ENCODE results near the gene SNX12.

DNA sequence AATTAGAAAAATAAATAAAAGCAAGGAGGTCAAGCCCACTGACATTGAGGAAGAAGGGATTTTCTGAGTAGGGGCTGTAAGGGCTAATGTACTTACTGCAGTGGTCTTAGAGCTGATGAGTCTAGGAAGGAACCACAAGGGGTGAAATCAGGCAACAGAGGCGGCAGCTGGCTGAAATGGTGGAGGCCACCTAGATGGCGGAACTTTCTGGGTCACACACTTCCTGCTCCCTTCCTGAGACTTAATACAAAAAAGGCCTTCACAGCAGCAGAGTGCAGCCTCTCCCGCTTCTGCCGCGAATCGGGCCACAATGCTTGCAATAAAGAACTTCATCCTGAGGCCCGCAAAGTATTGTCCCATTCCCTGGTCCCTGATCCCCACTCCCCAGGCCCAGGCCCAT lies 15.4 kb downstream of the SNX12 start:
- TF ChIP-seq, protein P1, sequence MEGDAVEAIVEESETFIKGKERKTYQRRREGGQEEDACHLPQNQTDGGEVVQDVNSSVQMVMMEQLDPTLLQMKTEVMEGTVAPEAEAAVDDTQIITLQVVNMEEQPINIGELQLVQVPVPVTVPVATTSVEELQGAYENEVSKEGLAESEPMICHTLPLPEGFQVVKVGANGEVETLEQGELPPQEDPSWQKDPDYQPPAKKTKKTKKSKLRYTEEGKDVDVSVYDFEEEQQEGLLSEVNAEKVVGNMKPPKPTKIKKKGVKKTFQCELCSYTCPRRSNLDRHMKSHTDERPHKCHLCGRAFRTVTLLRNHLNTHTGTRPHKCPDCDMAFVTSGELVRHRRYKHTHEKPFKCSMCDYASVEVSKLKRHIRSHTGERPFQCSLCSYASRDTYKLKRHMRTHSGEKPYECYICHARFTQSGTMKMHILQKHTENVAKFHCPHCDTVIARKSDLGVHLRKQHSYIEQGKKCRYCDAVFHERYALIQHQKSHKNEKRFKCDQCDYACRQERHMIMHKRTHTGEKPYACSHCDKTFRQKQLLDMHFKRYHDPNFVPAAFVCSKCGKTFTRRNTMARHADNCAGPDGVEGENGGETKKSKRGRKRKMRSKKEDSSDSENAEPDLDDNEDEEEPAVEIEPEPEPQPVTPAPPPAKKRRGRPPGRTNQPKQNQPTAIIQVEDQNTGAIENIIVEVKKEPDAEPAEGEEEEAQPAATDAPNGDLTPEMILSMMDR (conservative IDR thresholded peaks at IDR 0.05; ENCODE audit: low read depth, low read length), result no peak
- TF ChIP-seq EZH2phosphoT487 (IDR thresholded peaks at IDR 0.05; ENCODE audit: borderline replicate concordance, low read length) (no peak), EZH2 (IDR thresholded peaks at IDR 0.05; ENCODE audit: low read length, unreplicated experiment) (no peak)

Data from PC-3 (cell line).